NOMO-1 (cell line): ENCODE results near the gene LIM2.

Source experiments
- DNase-seq, 2 experiments: peaks; one replicate each; lab custom pipeline; 2025; ENCODE audit not compliant: unreplicated experiment in 2 of 2; lab: John Stamatoyannopoulos, UW

Gene LIM2

GRCh38 chr19:51341976-51342580, 45.7 kb downstream of the LIM2 start, which contains the start of gene VSIG10L:
Gene VSIG10L, minus strand, starts transcription at chr19:51342139. Its CDS starts 15 bp downstream, at chr19:51342124.
- DNase-seq = no peak

- no peak for DNase-seq
Measured at GRCh38 chr19:51341066-51341465, 46.7 kb downstream of the LIM2 start.

- DNase-seq = peak; percentile 89 to 94
Measured at GRCh38 chr19:51339687-51340656, 47.8 kb downstream of the LIM2 start.

GRCh38 chr19:51339313-51339686, 48.5 kb downstream of the LIM2 start:
- DNase-seq = no peak

- DNase-seq = peak; percentile 61 to 84
Measured at GRCh38 chr19:51338563-51339312, 49.0 kb downstream of the LIM2 start.

- DNase-seq = no peak
Measured at GRCh38 chr19:51337861-51338562, 49.8 kb downstream of the LIM2 start.

GRCh38 chr19:51337141-51337860, 50.5 kb downstream of the LIM2 start:
- DNase-seq = no peak

GRCh38 chr19:51333836-51334460, 53.8 kb downstream of the LIM2 start:
- no peak for DNase-seq

GRCh38 chr19:51331716-51332115, 56.1 kb downstream of the LIM2 start:
- DNase-seq = no peak

- no peak for DNase-seq
Measured at GRCh38 chr19:51331193-51331592, 56.6 kb downstream of the LIM2 start.

GRCh38 chr19:51330366-51330765, 57.4 kb downstream of the LIM2 start:
- DNase-seq = no peak
